ENCODE measurements around the gene IL10RB.

The IL10RB gene

DNA sequence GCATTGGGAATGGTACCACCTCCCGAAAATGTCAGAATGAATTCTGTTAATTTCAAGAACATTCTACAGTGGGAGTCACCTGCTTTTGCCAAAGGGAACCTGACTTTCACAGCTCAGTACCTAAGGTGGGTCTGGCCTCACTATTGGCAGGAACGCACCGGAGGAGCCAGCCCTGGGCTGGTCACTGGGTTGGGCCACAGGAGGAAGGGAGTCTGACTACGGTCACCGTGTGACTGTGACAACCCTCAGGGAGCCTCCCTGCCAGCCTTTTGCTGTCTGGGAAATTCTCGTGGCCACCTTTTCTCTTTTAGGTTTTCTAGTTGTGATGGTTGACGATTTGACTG is 2.2 kb downstream of the IL10RB start:
- no peak for DNase-seq

DNA sequence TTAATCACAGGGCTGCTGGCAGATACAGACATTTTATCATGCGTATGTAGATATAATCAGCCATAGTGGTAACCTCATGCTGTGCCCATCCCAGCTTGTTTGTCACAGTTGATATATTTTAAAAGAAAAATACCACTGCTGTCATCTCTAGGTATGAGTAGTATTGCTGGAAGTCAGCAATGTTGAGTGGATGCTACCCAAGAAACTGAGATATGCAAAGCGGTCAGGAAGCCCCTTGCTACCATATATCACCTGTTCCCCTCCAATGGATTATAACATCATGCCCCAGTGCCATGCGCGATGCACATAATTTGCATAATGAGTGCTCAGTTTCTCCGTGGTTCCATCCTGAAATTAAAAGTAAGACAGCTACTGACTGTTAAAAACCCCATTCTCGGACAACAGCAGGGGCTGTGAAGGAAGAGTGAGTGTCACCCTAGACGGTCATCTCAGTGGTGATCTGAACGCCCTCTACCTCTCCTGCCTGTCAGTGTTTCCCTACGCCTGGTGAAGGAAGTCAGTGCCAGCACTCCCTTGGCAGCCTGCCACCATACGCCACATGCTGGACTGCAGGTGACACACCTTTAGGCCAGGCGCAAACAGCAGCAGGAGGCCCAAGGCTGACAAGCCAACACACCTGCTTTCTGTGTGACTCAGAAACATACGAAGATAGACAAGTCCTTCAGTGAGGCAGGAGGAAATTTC is 2.7 kb downstream of the IL10RB start:
- peak in 1 of 2 experiments; percentile 66 for DNase-seq

DNA sequence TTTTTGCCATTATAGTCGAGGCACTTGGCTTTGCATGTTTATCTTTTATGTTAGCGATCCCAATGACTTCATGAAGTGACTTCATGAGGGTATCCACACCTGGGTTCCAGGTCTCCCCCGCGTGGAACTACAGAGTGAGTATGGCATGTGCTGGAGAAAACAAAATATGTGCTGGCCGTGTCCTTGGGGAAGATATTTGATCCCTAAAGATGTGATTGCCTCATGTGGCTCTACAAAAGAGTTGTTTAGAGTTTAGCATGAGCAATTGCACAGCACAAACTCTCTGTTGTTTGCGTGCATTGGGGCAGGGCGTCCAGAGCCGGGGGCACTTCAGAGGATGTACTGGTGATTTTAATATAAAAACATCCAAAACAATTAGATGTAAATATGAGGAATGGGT is 4.8 kb downstream of the IL10RB start:
- no peak for DNase-seq

DNA sequence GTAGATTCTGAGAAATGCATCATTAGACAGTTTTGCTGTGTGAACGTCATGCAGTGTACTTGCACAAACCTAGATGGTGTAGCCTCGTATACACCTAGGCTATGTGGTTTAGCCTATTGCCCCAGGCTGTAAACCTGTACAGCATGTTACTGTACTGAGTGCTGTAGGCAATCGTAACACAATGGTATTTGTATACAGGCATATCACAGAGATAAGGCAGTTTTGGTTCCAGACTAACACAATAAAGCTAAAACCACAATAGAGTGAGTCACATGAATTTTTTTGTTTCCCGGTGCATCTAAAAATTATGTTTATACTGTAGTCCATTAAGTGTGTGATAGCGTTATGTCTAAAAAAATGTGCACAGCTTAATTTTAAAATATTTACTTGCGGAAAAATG is 6.9 kb downstream of the IL10RB start:
- DNase-seq: no peak

DNA sequence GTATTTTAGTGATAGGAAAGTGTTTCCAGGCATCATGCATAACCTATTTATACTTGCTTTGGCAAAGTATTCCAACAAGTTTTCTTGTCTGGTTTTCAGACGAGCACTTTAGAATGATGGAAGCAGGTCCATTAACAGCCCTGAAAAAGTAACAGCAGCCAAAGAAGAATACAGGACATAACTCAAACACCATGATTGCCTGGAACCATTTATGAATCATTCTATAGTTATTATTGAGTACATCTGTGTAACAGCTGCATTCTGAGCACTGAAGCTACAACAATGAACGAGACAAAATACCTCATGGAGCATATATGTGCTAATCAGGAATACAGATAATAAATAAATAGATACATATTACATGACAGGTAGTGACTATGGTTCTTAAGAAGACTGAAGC is 12.6 kb downstream of the IL10RB start:
- no peak for DNase-seq

DNA sequence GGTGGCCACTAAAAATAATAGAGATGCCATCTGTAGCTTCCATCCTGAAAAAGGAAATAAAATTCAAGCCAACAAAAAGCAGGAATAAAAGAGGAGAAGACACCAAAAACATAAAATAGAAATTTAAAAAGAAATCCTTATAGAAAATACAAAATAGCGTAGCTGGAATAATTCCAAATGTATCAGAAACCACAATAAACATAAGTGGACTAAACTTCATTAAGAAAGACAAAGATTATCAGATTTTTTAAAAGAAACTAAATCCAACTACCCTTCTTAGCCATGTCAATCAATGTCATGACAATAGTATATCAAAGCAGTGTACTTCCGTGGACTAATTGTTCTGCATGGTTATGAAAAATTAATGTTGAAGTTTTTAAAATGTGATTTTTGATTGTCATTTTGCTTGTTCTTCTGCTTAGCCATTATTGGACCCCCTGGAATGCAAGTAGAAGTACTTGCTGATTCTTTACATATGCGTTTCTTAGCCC is 13.2 kb downstream of the IL10RB start:
- DNase-seq: no peak

DNA sequence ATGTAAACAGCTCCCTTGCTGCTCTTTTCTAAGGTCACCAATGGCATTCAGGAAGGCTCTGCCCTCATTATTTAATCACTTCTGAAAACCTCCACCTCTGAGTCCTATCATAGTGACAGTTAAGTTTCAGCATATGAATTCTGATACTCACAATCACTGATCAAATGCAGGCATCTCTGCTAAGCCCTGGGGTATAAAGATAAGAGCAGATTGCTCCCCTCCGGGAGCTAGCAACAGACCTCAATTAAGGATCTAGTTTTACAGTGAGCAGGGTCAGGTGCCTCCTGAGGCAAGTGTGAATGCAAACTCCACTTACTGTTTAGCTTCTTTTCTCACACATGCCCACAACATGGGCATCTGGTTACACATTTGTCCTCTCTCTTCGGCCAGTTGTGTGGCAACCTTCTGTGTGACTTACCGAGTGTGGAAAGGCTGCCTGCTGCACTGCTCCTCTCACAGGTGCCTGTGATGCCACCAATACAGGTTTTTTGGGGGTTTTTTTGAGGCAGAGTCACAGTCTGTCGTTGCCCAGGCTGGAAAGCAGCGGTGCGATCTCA is 15.0 kb downstream of the IL10RB start:
- DNase-seq: no peak

DNA sequence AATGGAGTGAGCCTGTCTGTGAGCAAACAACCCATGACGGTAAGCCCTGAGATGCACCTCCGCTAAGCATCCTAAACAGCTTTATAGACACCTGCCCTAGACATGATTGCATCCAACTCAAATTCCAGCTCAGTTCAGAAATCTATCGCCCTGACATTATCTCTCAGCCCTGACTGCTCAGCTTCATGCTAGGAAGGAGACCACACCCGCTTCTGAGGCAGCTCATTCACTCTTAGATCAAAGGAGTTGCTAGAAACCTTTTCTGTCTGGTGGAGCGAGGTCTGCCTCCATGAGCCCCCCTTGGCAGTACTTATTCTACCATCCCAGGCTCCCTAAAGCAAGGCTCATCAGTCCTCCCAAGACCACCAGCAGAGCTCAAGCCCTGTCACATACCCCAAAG is 17.0 kb downstream of the IL10RB start:
- no peak for DNase-seq

DNA sequence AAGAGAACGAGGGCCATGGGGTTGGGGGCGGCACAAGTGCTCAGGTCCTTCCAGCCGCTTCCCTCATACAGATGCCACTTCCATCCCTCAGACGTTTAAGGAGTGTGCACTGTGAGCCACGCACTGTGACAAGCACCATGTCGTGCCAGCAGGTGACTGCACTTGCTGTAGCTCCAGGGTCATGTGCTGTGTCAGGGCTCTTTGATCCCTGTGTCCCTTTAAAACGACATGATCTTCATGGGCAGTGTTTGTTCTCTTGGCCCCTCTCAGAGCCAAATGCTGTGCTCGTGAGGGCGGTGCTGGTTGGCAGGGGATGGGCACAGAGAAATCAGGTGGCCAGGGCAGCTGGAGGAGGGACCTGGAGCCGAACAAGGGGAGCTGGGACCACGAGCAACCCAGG is 19.9 kb downstream of the IL10RB start:
- no peak for DNase-seq

DNA sequence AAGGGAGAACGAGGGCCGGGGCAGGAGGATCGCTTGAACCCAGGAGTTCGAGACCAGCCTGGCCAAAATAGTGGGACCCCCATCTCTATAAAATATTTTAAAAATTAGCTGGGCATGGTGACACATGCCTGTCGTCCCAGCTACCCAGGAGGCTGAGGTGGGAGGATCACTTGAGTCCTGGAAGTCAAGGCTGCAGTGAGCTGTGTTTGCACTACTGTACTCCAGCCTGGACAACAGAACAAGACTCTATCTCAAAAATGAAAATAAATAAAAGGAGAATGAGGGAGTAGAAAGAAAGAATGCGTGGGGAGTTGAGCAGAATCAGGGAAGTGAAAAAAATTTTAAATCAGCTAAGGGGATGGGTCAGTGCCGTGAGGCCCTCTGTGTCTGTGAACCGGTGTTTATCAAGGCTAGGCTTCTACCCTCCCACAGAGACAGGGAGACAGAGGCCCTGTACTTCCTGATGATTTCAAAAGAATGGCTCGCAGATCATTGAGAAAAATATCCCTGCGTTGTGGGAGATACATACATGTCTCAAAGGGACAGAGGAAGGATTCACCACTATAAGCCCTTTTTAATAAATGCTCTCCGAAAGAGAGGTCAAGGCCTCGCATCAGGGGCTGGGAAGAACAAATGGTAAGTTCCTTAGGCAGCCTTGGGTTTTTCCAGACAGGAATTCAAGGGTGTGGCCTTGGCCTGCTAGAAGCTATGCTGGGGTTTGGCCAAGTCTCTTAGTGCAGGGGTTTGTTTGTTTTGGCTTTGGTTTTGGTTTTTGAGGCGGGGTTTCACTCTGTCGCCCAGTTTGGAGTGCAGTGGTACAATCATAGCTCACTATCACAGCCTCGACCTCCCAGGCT is 20.7 kb downstream of the IL10RB start:
- no peak for DNase-seq

DNA sequence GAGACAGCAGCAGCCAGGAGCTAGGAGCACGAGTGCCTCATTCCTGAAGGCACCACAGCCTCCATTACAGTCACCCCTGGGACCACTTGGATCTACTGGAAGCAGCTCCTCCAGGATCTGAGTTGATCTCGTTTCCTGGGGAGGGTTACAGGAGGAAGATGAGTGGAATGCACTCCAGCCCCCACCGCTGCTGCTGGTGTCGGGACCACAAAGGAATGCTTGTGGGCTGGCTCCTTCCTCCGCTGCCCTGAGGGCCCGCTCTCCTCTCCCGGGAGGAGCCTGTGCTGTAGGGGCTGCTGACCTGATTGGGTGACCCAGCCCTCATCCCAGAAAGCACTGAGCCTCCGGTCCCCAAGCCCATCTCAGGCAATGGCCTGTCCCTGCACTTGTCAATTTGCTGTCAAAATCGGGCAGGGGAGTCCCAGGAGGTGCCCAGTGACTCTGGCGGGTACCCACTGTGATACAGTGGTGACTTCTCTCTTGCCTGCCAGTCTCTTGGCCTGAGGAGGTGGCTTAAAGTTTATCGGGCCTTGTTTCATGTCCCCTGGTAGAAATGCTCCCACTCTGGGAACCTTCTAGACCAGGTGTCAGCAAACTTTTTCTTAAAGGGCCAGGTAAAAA is 23.1 kb downstream of the IL10RB start:
- DNase-seq: no peak

DNA sequence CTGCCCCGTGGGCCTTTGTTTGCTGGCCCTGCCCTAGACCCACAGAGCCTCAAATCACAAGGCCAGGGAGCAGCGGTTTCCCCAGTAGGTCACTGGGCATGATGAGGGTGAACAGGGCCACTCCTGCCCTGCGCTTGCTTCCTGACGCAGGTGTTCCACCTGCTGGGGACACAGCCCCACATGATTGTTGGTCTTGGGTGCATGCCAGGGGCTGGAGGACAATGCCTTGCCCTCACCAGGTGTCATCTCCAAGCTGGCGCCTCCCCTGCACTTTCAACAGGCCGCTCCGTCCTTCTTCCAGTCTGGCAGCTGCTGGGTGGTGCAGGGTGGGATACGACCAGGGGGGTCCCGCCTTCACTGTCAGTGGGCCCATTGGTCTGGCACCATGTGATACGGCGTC is 24.3 kb downstream of the IL10RB start:
- DNase-seq: no peak

DNA sequence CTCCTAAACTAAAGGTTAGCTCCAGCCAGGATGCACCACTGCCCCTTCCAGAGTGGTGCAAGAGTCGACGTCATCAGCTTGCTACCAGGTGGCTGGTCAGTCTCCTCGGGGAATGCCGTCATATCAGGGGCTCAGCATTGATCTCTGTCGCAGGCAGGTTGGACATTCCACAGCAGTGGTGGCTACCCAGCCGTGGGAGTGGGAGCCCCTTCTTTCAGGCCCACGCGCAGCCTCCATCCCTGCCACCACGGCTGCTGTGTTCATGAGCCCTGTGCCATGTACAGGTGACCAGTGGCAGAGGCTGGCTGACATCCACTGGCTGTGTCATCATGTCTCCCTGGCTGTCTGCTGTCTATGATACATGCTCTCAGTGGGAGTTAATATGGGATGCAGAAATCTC is 25.5 kb downstream of the IL10RB start:
- no peak for DNase-seq

DNA sequence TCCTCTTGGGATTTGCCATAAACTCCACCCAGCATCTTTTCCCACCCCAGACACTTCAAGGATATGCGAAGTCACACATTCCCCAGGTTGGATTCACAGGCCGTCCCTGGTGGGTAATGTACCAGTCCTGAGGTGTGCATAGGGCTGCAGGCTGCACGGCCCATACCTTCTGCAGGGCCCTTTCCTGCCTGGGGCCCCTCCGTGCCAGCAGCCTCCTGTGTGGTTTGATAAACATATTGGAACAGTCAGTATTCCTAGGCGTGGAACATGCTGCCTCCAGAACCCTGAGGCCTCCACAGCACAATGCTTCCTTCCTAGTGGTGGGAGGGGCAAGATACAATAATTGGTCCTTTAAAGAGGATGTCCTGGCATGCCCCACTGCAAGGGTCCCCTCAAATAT is 26.6 kb downstream of the IL10RB start:
- DNase-seq: no peak

DNA sequence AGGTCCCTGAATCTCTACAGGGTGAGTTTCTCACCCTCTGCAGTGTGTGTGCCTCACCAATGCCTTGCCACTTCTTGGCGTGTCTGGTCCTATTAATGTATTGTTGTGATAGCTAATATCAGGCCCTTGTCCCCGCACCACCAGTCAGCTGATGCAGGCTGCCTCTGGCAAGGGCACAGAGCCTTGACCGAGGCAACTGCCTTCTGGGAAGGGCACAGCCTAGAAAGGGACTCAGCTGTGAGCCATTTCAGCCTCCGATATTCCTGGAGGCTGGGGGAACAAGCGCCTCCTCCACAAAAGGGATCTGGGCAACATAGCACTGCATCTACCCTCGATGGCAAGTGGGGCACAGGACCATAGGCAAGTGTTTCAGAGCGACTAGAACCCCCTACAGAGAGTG is 27.0 kb downstream of the IL10RB start:
- no peak for DNase-seq

DNA sequence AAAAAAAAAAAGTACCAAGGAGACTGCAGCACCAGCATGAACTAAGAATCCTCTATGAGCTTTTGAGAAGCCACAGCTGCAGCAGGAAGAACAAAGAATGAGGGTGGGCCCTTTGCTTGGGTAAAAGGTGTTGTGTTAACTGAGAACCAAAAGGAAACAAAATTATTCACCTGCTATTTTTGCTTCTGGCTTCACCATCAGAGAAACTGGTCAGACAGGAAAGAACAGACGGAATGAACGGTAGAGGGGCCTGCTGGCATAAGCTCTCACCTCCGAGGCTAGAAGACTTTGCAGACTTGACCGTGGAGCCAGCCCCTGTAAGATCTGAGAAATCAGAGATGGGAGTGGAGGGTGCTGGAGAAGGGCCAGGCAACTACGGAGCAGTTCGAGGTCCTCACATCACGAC is 27.6 kb downstream of the IL10RB start:
- no peak for DNase-seq

DNA sequence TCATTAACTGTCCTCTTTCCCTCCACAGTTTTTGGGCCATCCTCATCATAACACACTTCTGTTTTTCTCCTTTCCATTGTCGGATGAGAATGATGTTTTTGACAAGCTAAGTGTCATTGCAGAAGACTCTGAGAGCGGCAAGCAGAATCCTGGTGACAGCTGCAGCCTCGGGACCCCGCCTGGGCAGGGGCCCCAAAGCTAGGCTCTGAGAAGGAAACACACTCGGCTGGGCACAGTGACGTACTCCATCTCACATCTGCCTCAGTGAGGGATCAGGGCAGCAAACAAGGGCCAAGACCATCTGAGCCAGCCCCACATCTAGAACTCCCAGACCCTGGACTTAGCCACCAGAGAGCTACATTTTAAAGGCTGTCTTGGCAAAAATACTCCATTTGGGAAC is 30.0 kb downstream of the IL10RB start:
- DNase-seq: no peak

DNA sequence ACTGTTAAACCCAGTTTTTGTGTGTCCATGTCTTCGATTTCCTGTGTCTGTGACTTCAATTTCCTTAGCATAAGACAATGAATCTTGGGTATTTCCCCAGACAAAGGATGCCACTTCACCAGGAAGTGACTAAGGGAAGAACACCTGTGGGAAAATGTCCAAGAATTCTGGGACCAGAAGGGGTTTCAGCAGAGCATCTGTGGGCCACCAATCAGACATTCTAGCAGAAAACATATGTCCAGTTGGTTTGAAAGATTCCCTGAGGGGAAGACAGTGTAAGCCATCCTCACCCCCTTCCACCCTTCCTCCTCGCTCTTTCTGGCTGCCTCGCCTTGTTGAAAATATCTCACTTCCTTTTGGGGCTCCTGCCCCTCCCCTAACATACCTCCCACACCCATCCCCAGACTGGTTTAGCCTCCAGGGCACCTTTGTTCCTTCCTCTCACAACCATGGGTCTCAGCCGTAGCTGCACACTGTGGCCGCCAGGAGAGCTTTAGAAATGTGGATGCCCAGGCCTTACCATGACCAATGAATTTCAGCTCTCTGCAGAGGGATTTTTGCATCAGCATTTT is 33.1 kb downstream of the IL10RB start:
- no peak for DNase-seq

DNA sequence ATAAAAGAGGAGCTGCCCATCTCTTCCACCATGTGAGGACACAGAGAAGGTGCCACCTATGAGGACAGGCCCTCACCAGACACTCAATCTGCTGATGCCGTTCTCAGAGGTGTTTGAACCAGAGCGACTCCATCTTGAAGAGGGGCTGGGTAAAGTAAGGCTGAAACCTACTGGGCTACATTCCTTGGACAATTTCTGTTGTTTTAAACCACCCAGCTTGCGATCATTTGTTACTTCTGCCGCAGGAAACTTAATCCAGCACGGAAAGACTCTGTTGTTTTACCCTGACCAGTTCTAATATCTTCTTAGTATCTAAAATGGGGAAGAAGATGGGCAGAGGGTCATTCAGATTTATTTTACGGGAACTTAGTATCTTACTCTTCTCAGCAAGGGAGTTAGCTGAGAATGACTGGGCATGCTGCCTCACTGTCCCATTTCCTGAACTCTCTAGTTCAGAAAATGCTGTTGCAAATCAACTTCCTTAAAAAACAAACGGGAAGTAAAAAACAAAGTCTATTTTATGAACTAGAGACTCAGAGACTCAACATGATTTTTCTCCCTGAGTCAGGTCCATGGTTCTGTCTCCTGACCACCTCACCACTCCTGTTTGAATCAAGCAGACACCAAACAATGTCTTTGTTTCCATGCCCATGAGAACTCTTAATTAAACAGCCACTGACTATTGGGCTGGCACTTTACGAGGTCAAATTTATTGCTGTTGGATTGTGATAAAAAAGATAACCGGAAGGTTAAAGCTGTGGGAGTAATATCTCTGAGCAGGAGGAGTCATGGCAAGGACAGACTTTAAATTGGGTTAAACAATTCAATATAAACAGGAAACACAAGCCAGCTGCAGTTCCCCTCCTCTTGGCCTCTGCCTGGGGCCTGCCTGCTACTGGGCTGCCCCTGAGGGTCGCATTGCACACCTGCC is 34.8 kb downstream of the IL10RB start:
- no peak for DNase-seq

DNA sequence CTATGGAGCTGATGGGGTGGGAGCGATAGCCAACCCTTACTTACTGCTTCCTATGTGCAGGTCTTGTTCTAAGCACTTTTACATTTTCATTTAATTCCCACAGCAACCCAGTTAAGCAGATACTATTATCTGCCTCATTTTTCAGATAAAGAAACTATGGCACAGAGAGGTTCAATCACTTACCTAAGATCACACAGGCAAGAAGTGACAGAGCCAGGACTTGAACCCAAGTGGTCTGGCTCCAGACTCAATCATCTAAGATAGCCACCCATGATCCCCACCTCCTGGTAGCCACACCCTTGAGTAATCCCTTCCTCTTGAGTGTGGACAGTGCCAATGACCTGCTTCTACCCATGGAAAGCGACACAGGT is 35.5 kb downstream of the IL10RB start:
- DNase-seq: no peak

DNA sequence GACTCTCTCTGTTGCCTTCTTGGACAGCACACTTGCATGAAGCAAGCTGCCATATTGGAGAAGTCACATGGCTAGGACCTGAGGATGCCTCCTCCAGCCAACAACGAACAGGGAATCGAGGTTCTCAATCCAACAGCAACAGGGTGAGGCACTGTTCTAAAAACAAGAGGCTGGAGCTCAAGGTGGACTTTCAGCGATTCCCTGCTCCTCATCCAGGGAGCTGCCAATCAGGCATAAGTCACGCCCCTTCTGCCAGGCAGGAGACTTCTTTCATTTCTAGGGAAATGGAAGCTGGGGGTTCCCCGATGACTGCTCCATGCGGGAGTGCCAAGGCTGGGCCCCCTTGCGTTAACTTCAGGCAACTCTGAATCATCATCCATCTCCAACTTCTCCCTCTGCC is 35.9 kb downstream of the IL10RB start:
- no peak for DNase-seq

DNA sequence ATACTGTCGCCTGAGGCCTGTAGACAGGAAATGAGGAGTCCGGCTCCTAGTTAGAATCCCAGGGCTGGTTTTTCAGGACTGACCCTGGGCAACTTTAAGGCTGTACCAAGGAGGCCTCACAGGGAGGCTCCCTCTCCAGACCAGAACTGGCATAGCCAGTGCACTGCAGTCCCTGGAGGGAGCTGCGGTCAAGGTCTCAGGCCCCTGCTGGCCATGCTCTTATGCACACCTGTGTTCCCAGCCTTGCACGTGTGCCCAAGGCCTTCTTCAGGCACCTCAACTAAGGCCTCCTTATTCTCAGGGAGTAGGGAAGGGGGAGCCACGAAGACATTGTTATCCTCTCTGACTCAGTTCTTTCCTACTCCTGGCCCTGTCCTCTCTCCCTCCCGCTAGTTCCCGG is 36.6 kb downstream of the IL10RB start:
- no peak for DNase-seq
